Panc1 (cell line): ENCODE results near the gene FIGN.

ENCODE experiments used
- CTCF ChIP-seq: fragments of 450-650 bp; IDR thresholded peaks from 2 replicates; pipeline ENCODE4 v1.5.1; 2017; ENCODE audit warnings: mild to moderate bottlenecking
- POLR2AphosphoS5 ChIP-seq: IDR thresholded peaks from 2 replicates; pipeline ENCODE4 v1.6.1; 2012; ENCODE audit warnings: mild to moderate bottlenecking, low read depth, low read length, moderate library complexity
- SIN3A ChIP-seq: IDR thresholded peaks from 2 replicates; pipeline ENCODE4 v1.6.1; 2012; ENCODE audit warnings: low read depth, mild to moderate bottlenecking, low read length, moderate library complexity, borderline replicate concordance; ENCODE audit not compliant: insufficient read depth
- TF ChIP-seq, protein P1 (sequence below), 2 experiments: IDR thresholded peaks; 2 replicates each; pipeline ENCODE4 v1.6.1; 2011 to 2012; ENCODE audit warnings: low read depth in 2 of 2, control low read depth in 1 of 2, low read length in 1 of 2, mild to moderate bottlenecking in 1 of 2, moderate library complexity in 1 of 2; ENCODE audit not compliant: insufficient read depth in 1 of 2

DNA sequence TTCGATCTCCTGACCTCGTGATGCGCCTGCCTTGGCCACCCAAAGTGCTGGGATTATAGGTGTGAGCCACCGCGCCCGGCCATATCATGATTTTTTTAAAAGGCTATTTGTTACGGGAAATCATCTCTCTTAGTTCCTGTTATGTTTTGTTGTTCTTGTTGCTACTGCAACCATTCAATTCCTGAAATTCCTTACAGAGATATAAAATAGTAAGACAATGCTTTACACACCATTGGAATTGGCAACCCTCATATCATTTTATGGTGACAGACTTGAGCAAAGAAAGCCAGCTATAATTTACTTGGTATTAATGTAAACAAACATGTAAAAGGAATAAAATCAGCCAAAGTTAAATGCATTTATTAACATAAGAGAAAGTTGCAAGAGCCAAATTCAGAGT lies 163.0 kb downstream of the FIGN start:
- TF ChIP-seq CTCF (no peak), POLR2AphosphoS5 (no peak), SIN3A (no peak)
- TF ChIP-seq, protein P1, sequence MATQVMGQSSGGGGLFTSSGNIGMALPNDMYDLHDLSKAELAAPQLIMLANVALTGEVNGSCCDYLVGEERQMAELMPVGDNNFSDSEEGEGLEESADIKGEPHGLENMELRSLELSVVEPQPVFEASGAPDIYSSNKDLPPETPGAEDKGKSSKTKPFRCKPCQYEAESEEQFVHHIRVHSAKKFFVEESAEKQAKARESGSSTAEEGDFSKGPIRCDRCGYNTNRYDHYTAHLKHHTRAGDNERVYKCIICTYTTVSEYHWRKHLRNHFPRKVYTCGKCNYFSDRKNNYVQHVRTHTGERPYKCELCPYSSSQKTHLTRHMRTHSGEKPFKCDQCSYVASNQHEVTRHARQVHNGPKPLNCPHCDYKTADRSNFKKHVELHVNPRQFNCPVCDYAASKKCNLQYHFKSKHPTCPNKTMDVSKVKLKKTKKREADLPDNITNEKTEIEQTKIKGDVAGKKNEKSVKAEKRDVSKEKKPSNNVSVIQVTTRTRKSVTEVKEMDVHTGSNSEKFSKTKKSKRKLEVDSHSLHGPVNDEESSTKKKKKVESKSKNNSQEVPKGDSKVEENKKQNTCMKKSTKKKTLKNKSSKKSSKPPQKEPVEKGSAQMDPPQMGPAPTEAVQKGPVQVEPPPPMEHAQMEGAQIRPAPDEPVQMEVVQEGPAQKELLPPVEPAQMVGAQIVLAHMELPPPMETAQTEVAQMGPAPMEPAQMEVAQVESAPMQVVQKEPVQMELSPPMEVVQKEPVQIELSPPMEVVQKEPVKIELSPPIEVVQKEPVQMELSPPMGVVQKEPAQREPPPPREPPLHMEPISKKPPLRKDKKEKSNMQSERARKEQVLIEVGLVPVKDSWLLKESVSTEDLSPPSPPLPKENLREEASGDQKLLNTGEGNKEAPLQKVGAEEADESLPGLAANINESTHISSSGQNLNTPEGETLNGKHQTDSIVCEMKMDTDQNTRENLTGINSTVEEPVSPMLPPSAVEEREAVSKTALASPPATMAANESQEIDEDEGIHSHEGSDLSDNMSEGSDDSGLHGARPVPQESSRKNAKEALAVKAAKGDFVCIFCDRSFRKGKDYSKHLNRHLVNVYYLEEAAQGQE (IDR thresholded peaks at IDR 0.05; ENCODE audit: insufficient read depth in 1 of 2, low read depth in 2 of 2, low read length in 1 of 2): no peak
